Measurements from ENCODE around the gene CD8B2.
"Not testable (repeated sequence)": the region's sequence is repeated elsewhere in the genome, so short reads cannot be mapped to it uniquely, and the experiment has no call there.

The CD8B2 gene

DNA sequence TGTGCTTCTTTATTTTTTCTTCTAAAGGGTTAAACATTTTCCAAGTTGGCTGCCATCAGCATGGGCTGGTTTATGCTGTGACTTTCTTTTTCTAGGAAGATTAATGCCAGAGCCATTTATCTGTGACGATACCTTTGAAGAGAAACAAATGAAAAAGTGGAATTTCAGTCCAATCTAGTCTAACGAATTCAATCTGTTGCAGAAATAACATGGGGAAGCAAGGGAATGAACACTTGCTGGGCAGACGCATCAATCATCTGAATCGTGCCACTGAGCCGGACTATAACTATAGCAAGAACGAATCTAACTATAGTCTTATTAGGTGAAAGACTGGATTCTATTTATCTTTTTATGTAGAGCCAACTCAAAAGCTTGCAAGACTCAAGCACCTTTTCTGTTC, 66.2 kb downstream of the CD8B2 start:
- DNase-seq: no peak

DNA sequence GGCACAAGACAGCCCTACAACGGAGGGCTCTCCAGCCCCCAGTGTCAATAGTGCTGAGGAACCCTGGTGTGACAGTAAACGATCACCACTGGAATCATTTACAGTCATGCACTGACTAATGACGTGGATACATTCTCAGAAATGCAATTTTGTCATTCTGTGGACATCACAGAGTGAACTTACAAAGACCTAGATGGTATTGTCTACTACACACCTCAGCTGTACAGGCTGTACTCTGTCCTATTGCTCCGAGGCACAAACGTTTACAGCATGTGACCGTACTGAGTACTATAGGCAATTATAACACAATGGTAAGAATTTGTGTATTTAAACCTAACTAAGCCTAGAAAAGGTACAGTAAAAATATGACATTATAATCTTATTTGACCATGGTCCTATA, 67.2 kb downstream of the CD8B2 start:
- DNase-seq: no peak

DNA sequence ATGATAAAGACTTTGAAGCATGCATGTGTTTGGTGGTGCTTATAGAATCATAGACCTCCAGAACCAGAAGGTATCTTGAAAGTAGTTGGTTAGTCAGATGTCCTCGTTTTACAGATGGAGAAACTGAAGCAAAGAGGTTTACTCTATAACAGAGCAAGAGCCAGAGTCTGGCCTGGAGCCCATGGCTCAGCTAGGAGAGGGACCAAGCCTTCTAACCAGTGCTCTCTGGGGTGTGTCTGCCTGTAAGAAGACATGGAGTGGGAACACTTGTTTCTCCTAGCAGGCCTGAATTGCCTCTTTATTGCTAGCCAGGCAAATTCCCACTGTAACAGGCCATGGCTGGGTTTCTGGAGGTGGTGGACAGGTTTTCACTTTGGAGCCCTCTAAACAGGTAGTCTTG, 67.9 kb downstream of the CD8B2 start:
- no peak for DNase-seq

DNA sequence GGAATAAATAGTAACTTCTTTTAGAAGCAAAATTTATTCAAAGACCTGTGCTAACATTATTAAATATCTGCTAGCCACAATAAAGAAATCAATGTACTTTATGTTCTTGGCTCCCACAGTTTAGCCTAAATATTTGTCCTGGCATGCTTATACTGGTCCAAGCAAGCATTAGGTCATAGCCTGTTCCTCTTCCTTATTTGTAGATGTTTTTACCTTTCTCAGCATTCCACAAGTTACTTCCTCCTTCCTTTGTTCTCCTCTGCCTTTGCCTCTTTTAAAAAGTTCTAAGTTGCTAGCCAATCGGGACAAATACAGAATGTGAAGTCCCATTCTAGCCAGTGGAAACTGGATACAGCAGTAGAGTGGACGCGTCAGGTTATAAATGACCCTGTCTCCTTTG, 72.6 kb downstream of the CD8B2 start:
- not testable (repeated sequence) for DNase-seq

DNA sequence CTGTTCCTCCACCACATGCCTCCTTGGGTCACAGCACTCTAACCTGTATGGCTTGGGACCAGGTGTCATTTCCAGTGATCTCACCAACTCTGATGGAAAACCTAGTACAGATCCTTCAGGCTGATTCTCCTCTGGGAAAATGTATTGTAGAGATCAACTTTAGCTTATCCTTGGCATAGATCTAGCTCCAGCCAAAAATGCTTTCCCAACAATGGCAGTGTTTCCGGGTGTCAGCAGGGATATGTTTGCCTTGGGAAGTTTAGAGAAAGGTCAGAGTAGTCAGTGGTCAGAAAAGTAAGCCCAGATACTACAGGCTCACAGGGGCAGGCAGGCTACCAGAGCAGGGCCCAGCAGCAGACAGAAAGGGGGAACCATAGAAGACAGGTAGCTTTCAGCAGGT, 73.6 kb downstream of the CD8B2 start:
- DNase-seq: no peak

DNA sequence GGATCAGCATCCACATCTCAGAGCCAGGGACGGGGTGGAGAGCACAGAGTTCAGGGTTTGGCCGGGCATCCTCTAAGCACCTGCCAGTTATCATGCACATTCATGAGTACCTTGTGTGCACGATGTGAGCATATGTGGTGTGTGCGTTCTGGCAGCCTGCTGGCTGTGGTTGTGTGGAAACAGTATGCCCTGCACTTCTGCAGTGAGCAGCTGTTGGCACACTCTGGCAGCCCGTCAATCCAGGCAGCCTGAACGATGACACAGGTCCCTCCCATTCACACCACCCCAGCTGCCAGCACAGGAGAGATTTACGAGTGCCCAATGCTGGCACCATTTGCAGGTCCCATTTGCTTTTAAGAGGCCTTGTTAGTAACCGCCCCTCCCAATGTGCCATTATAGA, 74.2 kb downstream of the CD8B2 start:
- no peak for DNase-seq

DNA sequence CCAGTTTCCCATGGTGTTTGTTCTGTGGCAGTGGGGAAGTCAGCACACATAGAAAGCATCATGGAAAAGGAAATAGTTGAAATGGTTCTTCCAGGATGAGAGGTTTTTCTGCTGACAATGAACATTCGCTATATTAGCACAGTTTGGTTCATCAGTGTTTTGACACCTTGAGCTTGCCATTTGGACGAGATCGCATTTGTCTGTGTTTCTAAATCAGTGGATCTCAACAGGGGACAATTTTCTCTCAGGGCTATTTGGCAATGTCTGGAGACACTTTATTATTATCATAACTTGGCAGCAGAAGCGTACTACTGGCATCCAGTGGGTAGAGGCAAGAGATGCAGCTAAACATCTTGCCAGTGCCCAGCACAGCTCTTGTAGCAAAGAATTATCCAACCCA, 74.6 kb downstream of the CD8B2 start:
- DNase-seq: no peak

DNA sequence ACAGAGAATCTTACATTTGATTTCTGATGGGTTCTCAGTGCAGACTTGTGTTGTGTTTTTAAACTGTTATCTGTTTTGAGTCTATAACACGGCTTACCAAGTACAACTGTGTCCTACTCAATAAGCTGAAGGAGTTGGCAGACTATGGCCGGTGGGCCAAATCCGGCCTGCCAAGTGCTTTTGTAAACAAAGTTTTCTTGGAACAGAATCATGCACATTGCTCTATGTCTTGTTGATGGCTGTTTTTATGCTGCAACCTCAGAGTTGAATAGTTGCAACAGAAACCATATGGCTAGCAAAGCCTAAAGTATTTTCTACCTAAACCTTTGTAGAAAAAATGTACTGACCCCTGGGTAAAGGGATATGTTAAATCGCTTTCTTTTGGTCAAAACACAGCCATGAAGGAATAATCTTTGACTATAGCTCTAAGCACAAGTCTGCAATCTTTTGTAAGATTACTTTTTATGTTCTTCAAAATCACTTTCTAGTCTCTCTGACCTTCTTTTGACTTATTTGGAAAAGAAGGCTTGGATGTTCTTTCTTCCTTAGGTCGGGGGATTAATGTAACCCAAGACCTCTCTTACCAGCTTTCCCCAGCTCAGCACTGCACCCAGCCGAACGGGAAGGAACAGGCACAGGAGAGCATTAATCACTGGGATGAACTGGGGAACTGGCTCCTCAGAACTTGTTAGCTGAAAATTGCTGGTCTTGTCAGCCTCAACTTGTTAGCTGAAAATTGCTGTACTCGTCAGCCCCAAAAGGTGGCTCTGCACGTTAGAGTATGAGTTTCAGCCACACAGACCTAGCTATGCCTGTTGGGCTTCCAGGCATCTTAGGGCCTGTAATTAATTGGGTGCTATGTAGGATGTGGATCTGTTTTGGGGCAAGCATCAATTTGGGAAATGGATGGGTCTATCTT, 75.4 kb downstream of the CD8B2 start:
- no peak for DNase-seq

DNA sequence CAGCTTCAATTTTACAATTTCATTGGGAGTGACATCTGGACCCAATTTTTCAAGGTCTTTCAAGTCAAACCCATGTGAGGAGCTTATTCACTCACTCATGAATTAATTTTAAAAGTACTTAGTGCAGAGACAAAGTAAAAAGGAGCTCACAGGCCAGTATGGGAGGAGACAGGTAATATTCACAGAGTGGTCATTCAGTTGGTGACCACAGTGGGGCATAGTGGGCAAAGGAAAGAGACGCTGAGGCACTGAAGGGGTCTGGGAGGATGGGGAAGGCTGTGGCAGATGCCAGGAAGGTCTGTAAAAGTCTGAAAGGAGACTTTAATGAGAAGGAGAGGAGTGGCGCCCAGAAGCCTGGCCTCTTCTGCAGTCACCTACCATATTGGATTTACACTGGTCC, 76.0 kb downstream of the CD8B2 start:
- no peak for DNase-seq

DNA sequence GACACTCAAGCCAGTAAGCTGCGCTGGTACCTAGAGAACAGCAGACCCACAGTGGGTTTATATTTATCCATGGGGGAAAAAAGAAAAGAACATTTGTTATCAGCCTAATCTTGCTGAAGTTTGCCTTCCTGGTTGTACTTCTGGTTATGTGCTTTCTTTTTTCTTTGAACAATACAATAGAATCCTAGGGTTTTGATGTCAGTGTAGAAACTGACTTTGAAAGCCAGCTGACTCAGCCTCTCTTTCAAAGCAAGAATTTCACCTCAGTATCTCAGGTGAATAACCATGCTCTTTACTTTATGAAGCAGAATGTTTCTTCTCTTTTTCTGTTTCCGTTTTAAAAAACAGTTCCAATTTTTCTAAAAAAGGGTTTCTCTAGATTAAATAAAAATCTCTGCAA, 78.4 kb downstream of the CD8B2 start:
- DNase-seq: no peak

DNA sequence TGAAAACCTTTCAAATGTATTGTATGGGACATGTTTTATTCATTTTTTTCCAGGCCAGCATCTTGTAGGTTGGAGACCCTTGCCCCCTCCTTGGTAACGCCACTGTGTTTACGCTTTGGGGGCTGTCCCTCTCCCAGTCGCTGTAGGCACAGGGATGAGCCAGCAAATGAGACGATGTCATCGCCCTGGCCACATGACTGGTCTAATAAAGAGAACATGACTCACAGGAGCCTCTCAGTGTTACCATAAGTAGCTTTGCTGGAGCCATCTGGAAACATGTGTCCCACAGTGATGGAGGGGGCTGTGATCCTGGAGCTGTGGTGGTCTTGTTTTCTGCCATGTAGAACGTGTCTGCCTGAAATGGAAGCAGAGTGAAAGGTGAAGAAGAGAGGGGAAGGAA, 78.9 kb downstream of the CD8B2 start:
- DNase-seq: no peak

DNA sequence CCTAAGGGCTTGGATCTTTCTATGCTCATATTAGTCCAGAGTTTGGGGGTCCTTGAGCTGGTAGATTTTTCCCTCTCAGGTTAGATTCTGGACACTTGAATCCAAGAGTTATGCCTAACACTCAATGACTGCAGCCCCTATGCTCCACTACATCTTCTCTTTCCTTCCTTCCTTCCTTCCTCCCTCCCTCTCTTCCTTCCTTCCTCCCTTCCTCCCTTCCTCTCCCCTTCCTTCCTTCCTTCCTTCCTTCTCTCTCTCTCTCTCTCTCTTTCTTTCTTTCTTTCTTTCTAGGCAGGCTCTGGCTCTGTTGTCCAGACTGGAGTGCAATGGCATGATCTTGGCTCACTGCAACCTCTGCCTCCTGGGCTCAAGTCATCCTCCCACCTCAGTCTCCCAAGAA, 79.3 kb downstream of the CD8B2 start:
- not testable (repeated sequence) for DNase-seq

DNA sequence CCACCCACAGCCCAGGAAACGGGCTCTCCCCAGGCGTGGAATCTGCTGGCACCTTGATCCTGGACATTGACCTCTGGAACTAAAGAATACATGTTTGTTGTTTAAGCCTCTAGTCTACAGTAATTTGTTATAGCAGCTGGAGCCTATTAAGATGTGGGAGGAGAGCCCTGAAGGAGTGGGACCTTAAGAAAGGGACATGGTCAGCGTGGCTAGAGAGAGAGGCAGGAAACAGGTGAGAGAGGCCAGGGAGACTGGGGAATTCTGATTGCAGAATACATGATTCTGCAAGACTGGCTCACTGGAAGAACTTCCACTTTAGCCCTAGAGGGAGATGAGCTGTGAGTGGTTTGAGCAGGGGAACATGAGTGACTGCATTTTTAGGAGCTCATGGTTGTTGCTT, 83.2 kb downstream of the CD8B2 start:
- DNase-seq: no peak

Measured in hematopoietic multipotent progenitor cell treated with erythropoietin and hydrocortisone succinate and interleukin-3 and kit ligand, for 6 days (in vitro differentiated cells).